ENCODE data around the gene CLDN7. TPM values are rescaled to one million over a fixed set of nuclear protein-coding genes. Genes with fewer than 3 reads are reported as not detected.

Gene CLDN7
- total RNA-seq, 1 experiment from 2014 or later: 147 TPM

GRCh38 chr17:7281953-7282751, 19.9 kb upstream of the CLDN7 start:
- Histone ChIP-seq H2AFZ (ENCODE audit: low read length) (peak overlapping the region; percentile 72; the same call in 1 of the 2 replicates), H3K9me2 (replicated peaks; ENCODE audit: low read length) (no peaks in the 10 kb centered on the region), H3K79me2 (ENCODE audit: low read length) (no peaks in the 10 kb centered on the region), H3K4me3 (ENCODE audit: low read length) (peak overlapping the region; percentile 71), H3K9me3 (ENCODE audit: low read length) (no peaks in the 10 kb centered on the region), H3K9ac (ENCODE audit: low read length) (no peak overlapping the region), H3K4me1 (ENCODE audit: insufficient read depth, low read length) (peaks cover 10% of the 10 kb centered on the region), H3K4me2 (ENCODE audit: low read length) (peak overlapping the region; percentile 100), H4K20me1 (ENCODE audit: low read length) (no peaks in the 10 kb centered on the region), H3K27ac (ENCODE audit: low read length) (no peak overlapping the region), H3F3A (ENCODE audit: low read length, unreplicated experiment) (no peaks in the 10 kb centered on the region), H3K36me3 (ENCODE audit: low read depth, low read length) (no peaks in the 10 kb centered on the region), H3K27me3 (ENCODE audit: low read length) (no peaks in the 10 kb centered on the region)
- ChIA-PET CTCF (interaction anchor here (0.6 to 1.2 kb wide), 2 partner anchors 10 to 14 kb away, joined by 3 read pairs; no protein-coding TSS in a partner anchor), POLR2A (ENCODE audit: unreplicated experiment) (no interaction called here)
- DNase-seq (no peak), ATAC-seq (no peak)
- BruUV-seq (replicated peaks): no TSS peak
- intact Hi-C loops (cut with micrococcal nuclease): loop anchor here (1.0 to 2.0 kb wide), 3 partner anchors 14 to 29 kb away; partner anchors contain the start of gene ELP5
- TF ChIP-seq CTCF (conservative IDR thresholded peaks at IDR 0.05; ENCODE audit: low read depth, low read length) (no peak), EZH2phosphoT487 (IDR thresholded peaks at IDR 0.05; ENCODE audit: borderline replicate concordance, low read length) (no peak), EZH2 (IDR thresholded peaks at IDR 0.05; ENCODE audit: low read length, unreplicated experiment) (no peak)

- no TSS peak for BruUV-seq (replicated peaks)
- Histone ChIP-seq H3K9ac (ENCODE audit: low read length) (peak within 1 kb of the TSS; percentile 64), H3K4me2 (ENCODE audit: low read length) (peak within 1 kb of the TSS; percentile 100)
These were observed 19.0 kb upstream of the CLDN7 start, which contains the start of gene SLC2A4 for GRCh38 chr17:7281074-7281952. SLC2A4 (plus strand) TSS chr17:7281718; CDS start chr17:7281935, 217 bp downstream.

More at GRCh38 chr17:7281074-7281952, 19.0 kb upstream of the CLDN7 start, which contains the start of gene SLC2A4:
- ChIA-PET POLR2A (ENCODE audit: unreplicated experiment) (interaction anchor here (0.5 kb wide), 1 partner anchor 17 kb away, joined by 5 read pairs; no protein-coding TSS in a partner anchor), CTCF (interaction anchor here (0.6 to 1.8 kb wide), 5 partner anchors 15 to 48 kb away, joined by 3 to 14 read pairs (median 4); no protein-coding TSS in a partner anchor)
- H3K27ac ChIP-seq (ENCODE audit: low read length): peak within 1 kb of the TSS; percentile 50
- TF ChIP-seq EZH2phosphoT487 (IDR thresholded peaks at IDR 0.05; ENCODE audit: borderline replicate concordance, low read length) (no peak), EZH2 (IDR thresholded peaks at IDR 0.05; ENCODE audit: low read length, unreplicated experiment) (no peak), CTCF (conservative IDR thresholded peaks at IDR 0.05; ENCODE audit: low read depth, low read length) (no peak)
- DNase-seq (peak; percentile 95), ATAC-seq (peak; percentile 70)
- H3K36me3 ChIP-seq (ENCODE audit: low read depth, low read length): no peaks in the 10 kb centered on the region
- peaks cover 10% of the 10 kb centered on the region for H3K4me1 ChIP-seq (ENCODE audit: insufficient read depth, low read length)
- no peaks in the 10 kb centered on the region for H3K9me3 ChIP-seq (ENCODE audit: low read length)
- peak within 1 kb of the TSS; percentile 71 for H3K4me3 ChIP-seq (ENCODE audit: low read length)
- H2AFZ ChIP-seq (ENCODE audit: low read length): peak within 1 kb of the TSS; percentile 89
- intact Hi-C loops (cut with micrococcal nuclease): loop anchor here (1.0 to 2.0 kb wide), 3 partner anchors 15 to 29 kb away; partner anchors contain the start of gene ELP5
- H3K79me2 ChIP-seq (ENCODE audit: low read length): no peaks in the 10 kb centered on the region
- H4K20me1 ChIP-seq (ENCODE audit: low read length): no peaks in the 10 kb centered on the region
- H3F3A ChIP-seq (ENCODE audit: low read length, unreplicated experiment): no peaks in the 10 kb centered on the region
- H3K9me2 ChIP-seq (replicated peaks; ENCODE audit: low read length): no peaks in the 10 kb centered on the region
- H3K27me3 ChIP-seq (ENCODE audit: low read length): no peaks in the 10 kb centered on the region
